ENCODE results near the gene RPS16.

DNA sequence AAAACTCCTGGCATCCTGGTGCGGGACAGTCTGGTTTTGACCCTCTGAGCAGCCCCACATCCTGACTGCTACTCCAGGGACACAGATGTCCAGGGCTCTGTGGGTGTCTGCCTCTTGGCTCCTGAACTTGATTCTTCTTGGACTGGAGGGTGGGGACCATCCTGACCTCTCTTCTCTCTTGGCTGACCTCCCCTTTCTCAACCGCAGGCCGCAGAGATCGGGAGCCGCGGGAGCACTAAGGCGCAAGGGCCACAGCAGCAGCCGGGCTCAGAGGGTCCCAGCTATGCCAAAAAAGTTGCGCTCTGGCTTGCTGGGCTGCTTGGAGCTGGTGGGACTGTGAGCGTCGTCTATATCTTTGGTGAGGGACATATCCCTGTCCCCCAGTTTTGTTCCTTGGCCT, 45.9 kb upstream of the RPS16 start:
- TF ChIP-seq, protein P1, sequence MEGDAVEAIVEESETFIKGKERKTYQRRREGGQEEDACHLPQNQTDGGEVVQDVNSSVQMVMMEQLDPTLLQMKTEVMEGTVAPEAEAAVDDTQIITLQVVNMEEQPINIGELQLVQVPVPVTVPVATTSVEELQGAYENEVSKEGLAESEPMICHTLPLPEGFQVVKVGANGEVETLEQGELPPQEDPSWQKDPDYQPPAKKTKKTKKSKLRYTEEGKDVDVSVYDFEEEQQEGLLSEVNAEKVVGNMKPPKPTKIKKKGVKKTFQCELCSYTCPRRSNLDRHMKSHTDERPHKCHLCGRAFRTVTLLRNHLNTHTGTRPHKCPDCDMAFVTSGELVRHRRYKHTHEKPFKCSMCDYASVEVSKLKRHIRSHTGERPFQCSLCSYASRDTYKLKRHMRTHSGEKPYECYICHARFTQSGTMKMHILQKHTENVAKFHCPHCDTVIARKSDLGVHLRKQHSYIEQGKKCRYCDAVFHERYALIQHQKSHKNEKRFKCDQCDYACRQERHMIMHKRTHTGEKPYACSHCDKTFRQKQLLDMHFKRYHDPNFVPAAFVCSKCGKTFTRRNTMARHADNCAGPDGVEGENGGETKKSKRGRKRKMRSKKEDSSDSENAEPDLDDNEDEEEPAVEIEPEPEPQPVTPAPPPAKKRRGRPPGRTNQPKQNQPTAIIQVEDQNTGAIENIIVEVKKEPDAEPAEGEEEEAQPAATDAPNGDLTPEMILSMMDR (conservative IDR thresholded peaks at IDR 0.05 in 1 of 2, IDR thresholded peaks at IDR 0.05 in 1 of 2; ENCODE audit: extremely low read depth in 1 of 2, insufficient read depth in 1 of 2, low read depth in 1 of 2, low read length in 2 of 2): no peak
- no peak for TF ChIP-seq EZH2 (IDR thresholded peaks at IDR 0.05; ENCODE audit: borderline replicate concordance, low read length)

Measured in mammary epithelial cell (primary cell).